Tibial artery (tissue), 4 donors: ENCODE data around the gene PSMB2.

ENCODE experiments used
- DNase-seq, 2 donors: peaks; one replicate each; pipeline ENCODE4 v3.0.0-alpha.2; 2019
- H3K27ac ChIP-seq, 2 donors: fragments of 200-600 bp; sonication (generic) in 1 of 2; 1 replicate in 1 of 2; 2 replicates in 1 of 2; pipeline ENCODE4 v1.5.1; 2018 to 2019; ENCODE audit warnings: mild to moderate bottlenecking in 1 of 2
- H3K27me3 ChIP-seq, 2 donors: fragments of 200-600 bp; sonication (generic) in 1 of 2; one replicate each; pipeline versions ENCODE4 v1.5.1 to v1.6.0; 2016 to 2019
- H3K36me3 ChIP-seq, 3 donors: fragments of 200-600 bp; sonication (generic) in 2 of 3; one replicate each; pipeline ENCODE4 v1.5.1; 2016 to 2019; ENCODE audit warnings: mild to moderate bottlenecking in 2 of 3
- H3K4me1 ChIP-seq, 4 donors: fragments of 200-600 bp; sonication (generic) in 2 of 4; 1 replicate in 3 of 4; 2 replicates in 1 of 4; pipeline ENCODE4 v1.5.1; 2016 to 2019
- H3K4me3 ChIP-seq, 2 donors: fragments of 200-600 bp; sonication (generic) in 1 of 2; 1 replicate in 1 of 2; 2 replicates in 1 of 2; pipeline ENCODE4 v1.5.1; 2018 to 2019; ENCODE audit warnings: mild to moderate bottlenecking in 2 of 2
- H3K9me3 ChIP-seq, 3 donors: fragments of 200-600 bp; sonication (generic) in 1 of 3; one replicate each; pipeline ENCODE4 v1.5.1; 2016 to 2019
- CTCF ChIP-seq, 2 experiments: fragments of 200-600 bp in 1 of 2; fragments of 450-650 bp in 1 of 2; IDR thresholded peaks; one replicate each; pipeline ENCODE4 v1.5.1; 2017 to 2019; ENCODE audit warnings: antibody characterized with exemption in 2 of 2, mild to moderate bottlenecking in 1 of 2, moderate library complexity in 1 of 2
- intact Hi-C: fragments of 100-400 bp; cut with DNase I; formaldehyde crosslinking; loops from one replicate; pipeline ENCODE4 v1.15.0; 2023; ENCODE audit warnings: low total_unique reads

PSMB2 gene

GRCh38 chr1:35675773-35676172 is 34.4 kb upstream of the PSMB2 start:
- Histone ChIP-seq H3K4me3 (no peak overlapping the region), H3K27ac (no peak overlapping the region), H3K27me3 (peaks cover 0 to 29% of the 10 kb centered on the region in 2 donors), H3K9me3 (no peaks in the 10 kb centered on the region), H3K4me1 (no peaks in the 10 kb centered on the region), H3K36me3 (no peaks in the 10 kb centered on the region)
- TF ChIP-seq CTCF (IDR thresholded peaks at IDR 0.05) = no peak
- peak in 1 of 2 donors; percentile 5 for DNase-seq
- intact Hi-C loops = no loop called here

- intact Hi-C loops = no loop called here
- TF ChIP-seq CTCF (IDR thresholded peaks at IDR 0.05) = no peak
- Histone ChIP-seq H3K27me3 (peaks cover 0 to 24% of the 10 kb centered on the region in 2 donors), H3K4me1 (no peaks in the 10 kb centered on the region), H3K36me3 (no peaks in the 10 kb centered on the region), H3K27ac (no peak overlapping the region), H3K9me3 (no peaks in the 10 kb centered on the region), H3K4me3 (no peak overlapping the region)
- DNase-seq = peak in 1 of 2 donors; percentile 2
Measured at GRCh38 chr1:35674111-35674510, 32.8 kb upstream of the PSMB2 start.

DNA sequence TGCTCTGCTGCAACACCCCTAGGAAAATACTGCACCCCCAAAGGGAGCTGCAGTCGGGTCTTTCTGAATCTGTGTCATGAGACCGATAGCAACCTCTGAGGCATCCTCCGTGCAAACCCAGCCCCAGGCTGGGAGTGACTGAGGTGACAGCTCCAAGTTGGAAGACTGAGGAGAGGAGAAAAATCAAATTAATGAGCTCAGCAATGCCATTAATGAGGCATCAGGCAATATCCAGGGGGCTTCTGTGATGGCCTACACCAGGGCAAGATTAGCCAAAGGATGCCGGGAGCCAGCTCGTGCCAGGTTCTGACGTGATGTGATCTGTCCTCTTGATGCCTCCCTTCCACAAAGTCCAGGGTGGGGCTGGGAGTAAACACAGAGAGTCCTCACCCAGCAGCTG is 30.8 kb upstream of the PSMB2 start:
- peak in 1 of 2 donors; percentile 27 for DNase-seq
- Histone ChIP-seq H3K9me3 (no peaks in the 10 kb centered on the region), H3K27me3 (peaks cover 0 to 24% of the 10 kb centered on the region in 2 donors), H3K27ac (no peak overlapping the region), H3K4me3 (no peak overlapping the region), H3K36me3 (no peaks in the 10 kb centered on the region), H3K4me1 (no peaks in the 10 kb centered on the region)
- TF ChIP-seq CTCF (IDR thresholded peaks at IDR 0.05) = no peak
- intact Hi-C loops = no loop called here

DNA sequence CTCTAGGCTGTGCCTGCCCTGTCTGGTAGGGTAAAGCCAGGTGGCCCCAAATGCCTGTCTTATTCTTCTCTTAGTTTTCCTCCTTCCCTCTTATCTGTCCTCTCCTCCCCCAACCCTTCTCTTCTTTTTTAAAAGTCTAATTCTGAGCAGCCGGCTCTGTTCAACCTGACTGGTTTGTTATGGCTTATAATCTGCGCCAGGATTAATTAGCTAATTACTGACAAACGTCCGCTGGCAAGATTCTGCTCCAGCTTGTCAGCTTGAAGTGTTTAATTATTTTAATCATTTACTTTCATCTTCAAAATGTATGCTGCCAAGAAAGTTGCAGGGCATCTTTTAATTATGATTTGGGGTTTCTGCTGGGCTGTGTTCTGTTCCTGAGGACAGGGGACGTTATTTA is 27.2 kb upstream of the PSMB2 start:
- Histone ChIP-seq H3K36me3 (no peaks in the 10 kb centered on the region), H3K4me1 (no peaks in the 10 kb centered on the region), H3K27ac (no peak overlapping the region), H3K9me3 (no peaks in the 10 kb centered on the region), H3K27me3 (peaks cover 0 to 37% of the 10 kb centered on the region in 2 donors), H3K4me3 (no peak overlapping the region)
- TF ChIP-seq CTCF (IDR thresholded peaks at IDR 0.05) = no peak
- intact Hi-C loops = no loop called here
- no peak for DNase-seq

- intact Hi-C loops = no loop called here
- TF ChIP-seq CTCF (IDR thresholded peaks at IDR 0.05) = no peak
- Histone ChIP-seq H3K36me3 (no peaks in the 10 kb centered on the region), H3K4me3 (no peak overlapping the region), H3K4me1 (no peaks in the 10 kb centered on the region), H3K9me3 (no peaks in the 10 kb centered on the region), H3K27ac (no peak overlapping the region), H3K27me3 (peaks cover 0 to 27% of the 10 kb centered on the region in 2 donors)
- DNase-seq = peak in 1 of 2 donors; percentile 5
Measured at GRCh38 chr1:35666916-35667315, 25.6 kb upstream of the PSMB2 start.

- Histone ChIP-seq H3K27me3 (peaks cover 0 to 23% of the 10 kb centered on the region in 2 donors), H3K36me3 (no peaks in the 10 kb centered on the region), H3K4me1 (no peaks in the 10 kb centered on the region), H3K27ac (no peak overlapping the region), H3K9me3 (no peaks in the 10 kb centered on the region), H3K4me3 (no peak overlapping the region)
- no peak for TF ChIP-seq CTCF (IDR thresholded peaks at IDR 0.05)
- no peak for DNase-seq
- intact Hi-C loops = no loop called here
Measured at GRCh38 chr1:35666216-35666615, 24.9 kb upstream of the PSMB2 start.
